H1 (cell line): ENCODE measurements around the gene SORBS1. TPM values are rescaled to one million over a fixed set of nuclear protein-coding genes. Genes with fewer than 3 reads are reported as not detected.

Experiments
- CTCF ChIA-PET: fragments of 300-600 bp; sonication (Branson Sonifier 250); formaldehyde crosslinking; loops from one replicate; lab custom pipeline; 2021; ENCODE audit not compliant: partially characterized antibody; lab: Charles Lee
- POLR2A ChIA-PET: fragments of 300-600 bp; sonication (Branson Sonifier 250); formaldehyde crosslinking; loops from one replicate; lab custom pipeline; 2021; ENCODE audit warnings: inconsistent platforms; ENCODE audit not compliant: partially characterized antibody; lab: Charles Lee
- DNase-seq, 2 experiments: peaks; one replicate each; pipeline versions ENCODE4 v3.0.0 to v3.0.0-alpha.2; 2010 to 2022; ENCODE audit warnings: low spot score in 2 of 2, low read depth in 1 of 2, mixed read lengths in 1 of 2
- FAIRE-seq: peaks from 2 replicates; lab custom pipeline; 2011; peaks lifted over from hg19 to GRCh38; lab: Jason Lieb, UNC
- H2AFZ ChIP-seq: 2 replicates; pipeline ENCODE4 v1.8.1; 2012; ENCODE audit warnings: low read length, inconsistent platforms
- H2AK5ac ChIP-seq: 2 replicates; pipeline ENCODE4 v1.6.1; 2013; ENCODE audit warnings: low read depth, low read length
- H2BK120ac ChIP-seq: replicated peaks from 2 replicates; pipeline ENCODE3; 2013; ENCODE audit warnings: low read depth, low read length, inconsistent platforms
- H2BK12ac ChIP-seq: 2 replicates; pipeline ENCODE4 v1.6.1; 2013; ENCODE audit warnings: low read depth, low read length
- H2BK15ac ChIP-seq: 2 replicates; pipeline ENCODE4 v1.6.1; 2013; ENCODE audit warnings: low read length
- H2BK20ac ChIP-seq: 2 replicates; pipeline ENCODE4 v1.6.1; 2013; ENCODE audit warnings: low read length
- H2BK5ac ChIP-seq: 2 replicates; pipeline ENCODE4 v1.6.1; 2013; ENCODE audit warnings: low read depth, low read length
- H3K14ac ChIP-seq: 2 replicates; pipeline ENCODE4 v1.6.1; 2013; ENCODE audit warnings: inconsistent platforms; ENCODE audit not compliant: insufficient read length
- H3K18ac ChIP-seq: 2 replicates; pipeline ENCODE4 v1.6.1; 2013; ENCODE audit warnings: low read length; ENCODE audit errors: extremely low read depth
- H3K23ac ChIP-seq: 2 replicates; pipeline ENCODE4 v1.6.1; 2013; ENCODE audit warnings: inconsistent platforms; ENCODE audit not compliant: insufficient read length
- H3K23me2 ChIP-seq: 2 replicates; pipeline ENCODE4 v1.6.1; 2013; ENCODE audit warnings: low read depth, low read length
- H3K27ac ChIP-seq: 2 replicates; pipeline ENCODE4 v1.6.1; 2011; ENCODE audit warnings: low read depth, low read length, inconsistent platforms
- H3K27me3 ChIP-seq, 4 experiments: replicated peaks in 1 of 4; 1 replicate in 1 of 4; 2 replicates in 3 of 4; pipeline versions ENCODE4 v1.6.1 to v1.8.1; 2011 to 2013; ENCODE audit warnings: low read length in 3 of 4, mild to moderate bottlenecking in 3 of 4, inconsistent platforms in 2 of 4, mixed read lengths in 2 of 4, moderate library complexity in 1 of 4; ENCODE audit not compliant: control insufficient read depth in 3 of 4, insufficient read depth in 3 of 4; ENCODE audit errors: extremely low read depth in 1 of 4
- H3K36me3 ChIP-seq, 4 experiments: 2 replicates each; pipeline versions ENCODE4 v1.6.1 to v1.8.1; 2011 to 2013; ENCODE audit warnings: mild to moderate bottlenecking in 4 of 4, low read length in 3 of 4, moderate library complexity in 2 of 4, control low read depth in 1 of 4, inconsistent platforms in 1 of 4; ENCODE audit not compliant: insufficient read depth in 4 of 4, control insufficient read depth in 2 of 4
- H3K4ac ChIP-seq: replicated peaks from 2 replicates; pipeline ENCODE3; 2013; ENCODE audit warnings: low read length, low read depth, mixed read lengths, inconsistent platforms; ENCODE audit not compliant: insufficient read length
- H3K4me1 ChIP-seq, 4 experiments: replicated peaks in 1 of 4; 1 replicate in 1 of 4; 2 replicates in 3 of 4; pipeline versions ENCODE4 v1.6.1 to v1.8.1; 2011 to 2013; ENCODE audit warnings: low read length in 3 of 4, inconsistent platforms in 2 of 4, mixed read lengths in 1 of 4; ENCODE audit not compliant: insufficient read depth in 4 of 4, control insufficient read depth in 3 of 4
- H3K4me2 ChIP-seq, 2 experiments: 2 replicates each; pipeline versions ENCODE4 v1.6.1 to v1.8.1; 2011 to 2013; ENCODE audit warnings: low read depth in 2 of 2, low read length in 2 of 2, control low read depth in 1 of 2, inconsistent platforms in 1 of 2, mild to moderate bottlenecking in 1 of 2; ENCODE audit not compliant: insufficient read depth in 1 of 2
- H3K4me3 ChIP-seq, 4 experiments: fragments of 200-600, 300-600 bp in 1 of 4; sonication (generic), shearing (Covaris generic), sonication (Bioruptor Twin) in 1 of 4; 2 replicates each; pipeline versions ENCODE4 v1.5.1 to v1.8.1; 2011 to 2016; ENCODE audit warnings: low read length in 4 of 4, low read depth in 3 of 4, control low read depth in 2 of 4, inconsistent platforms in 2 of 4, mild to moderate bottlenecking in 2 of 4, mixed read lengths in 1 of 4, moderate library complexity in 1 of 4; ENCODE audit not compliant: insufficient read depth in 2 of 4; ENCODE audit errors: extremely low read depth in 1 of 4
- H3K56ac ChIP-seq: replicated peaks from 2 replicates; pipeline ENCODE3; 2013; ENCODE audit warnings: low read depth, mild to moderate bottlenecking, mixed read lengths, low read length, inconsistent platforms; ENCODE audit not compliant: insufficient read length
- H3K79me1 ChIP-seq: 2 replicates; pipeline ENCODE4 v1.6.1; 2013; ENCODE audit warnings: low read depth, low read length, control low read depth
- H3K79me2 ChIP-seq, 2 experiments: 2 replicates each; pipeline versions ENCODE4 v1.6.1 to v1.8.1; 2012 to 2013; ENCODE audit warnings: low read length in 2 of 2, mild to moderate bottlenecking in 2 of 2, inconsistent platforms in 1 of 2; ENCODE audit not compliant: insufficient read depth in 2 of 2, control insufficient read depth in 1 of 2
- H3K9ac ChIP-seq, 4 experiments: replicated peaks in 1 of 4; 1 replicate in 1 of 4; 2 replicates in 3 of 4; pipeline versions ENCODE4 v1.6.1 to v1.8.1; 2011 to 2013; ENCODE audit warnings: low read depth in 3 of 4, low read length in 3 of 4, control low read depth in 2 of 4, mild to moderate bottlenecking in 2 of 4, moderate library complexity in 2 of 4, inconsistent platforms in 1 of 4; ENCODE audit errors: extremely low read depth in 1 of 4
- H3K9me3 ChIP-seq, 2 experiments: 2 replicates each; pipeline versions ENCODE4 v1.6.1 to v1.8.1; 2012 to 2013; ENCODE audit warnings: mild to moderate bottlenecking in 2 of 2, moderate library complexity in 2 of 2, control low read depth in 1 of 2, inconsistent platforms in 1 of 2, low read depth in 1 of 2, low read length in 1 of 2, mixed read lengths in 1 of 2; ENCODE audit not compliant: insufficient read depth in 2 of 2
- H4K20me1 ChIP-seq, 2 experiments: replicated peaks in 1 of 2; 2 replicates each; pipeline versions ENCODE3 to v1.8.1; 2011 to 2013; ENCODE audit warnings: inconsistent platforms in 2 of 2, low read length in 2 of 2, mild to moderate bottlenecking in 1 of 2; ENCODE audit not compliant: insufficient read depth in 2 of 2, control insufficient read depth in 1 of 2
- H4K5ac ChIP-seq: 2 replicates; pipeline ENCODE4 v1.6.1; 2013; ENCODE audit warnings: low read length, low read depth, mixed read lengths, inconsistent platforms; ENCODE audit not compliant: insufficient read length
- H4K8ac ChIP-seq: 2 replicates; pipeline ENCODE4 v1.8.0; 2013; ENCODE audit warnings: mild to moderate bottlenecking, moderate library complexity, low read length, inconsistent platforms; ENCODE audit not compliant: insufficient read depth; ENCODE audit errors: extremely low read depth
- H4K91ac ChIP-seq: replicated peaks from 2 replicates; pipeline ENCODE3; 2013; ENCODE audit warnings: low read length, mixed read lengths, inconsistent platforms; ENCODE audit not compliant: insufficient read length
- BACH1 ChIP-seq: IDR thresholded peaks from 2 replicates; pipeline ENCODE4 v1.6.1; 2012; ENCODE audit warnings: low read length, improper control_type of control experiment
- BRCA1 ChIP-seq: IDR thresholded peaks from 2 replicates; pipeline ENCODE4 v1.6.1; 2012; ENCODE audit warnings: low read depth, low read length, improper control_type of control experiment
- CBX8 ChIP-seq: fragments of 300-800, 300-1000 bp; sonication (generic); IDR thresholded peaks from 2 replicates; pipeline ENCODE4 v1.7.1; 2016; ENCODE audit warnings: low read depth, low read length, borderline replicate concordance
- CREB1 ChIP-seq: IDR thresholded peaks from 2 replicates; pipeline ENCODE4 v1.6.1; 2012; ENCODE audit warnings: inconsistent platforms
- GABPA ChIP-seq: IDR thresholded peaks from 2 replicates; pipeline ENCODE4 v1.6.1; 2011; ENCODE audit warnings: mild to moderate bottlenecking, low read length, moderate library complexity, borderline replicate concordance; ENCODE audit not compliant: insufficient read depth
- HDAC6 ChIP-seq: IDR thresholded peaks from one replicate; pipeline ENCODE4 v1.7.1; 2012; ENCODE audit warnings: low read depth, mild to moderate bottlenecking, inconsistent platforms, low read length, moderate library complexity
- JUND ChIP-seq: IDR thresholded peaks from 2 replicates; pipeline ENCODE4 v1.6.1; 2011; ENCODE audit warnings: mild to moderate bottlenecking, improper control_type of control experiment, low read length
- KDM1A ChIP-seq: fragments of 200-600, 300-600 bp; sonication (generic); IDR thresholded peaks from 2 replicates; pipeline ENCODE4 v1.7.1; 2016; ENCODE audit warnings: mild to moderate bottlenecking, low read length, borderline replicate concordance
- KDM4A ChIP-seq: IDR thresholded peaks from one replicate; pipeline ENCODE4 v1.7.1; 2012; ENCODE audit warnings: low read depth, mild to moderate bottlenecking, moderate library complexity, low read length, inconsistent platforms; ENCODE audit not compliant: severe bottlenecking
- MAFK ChIP-seq: IDR thresholded peaks from 2 replicates; pipeline ENCODE4 v1.6.1; 2012; ENCODE audit warnings: low read depth, mild to moderate bottlenecking, improper control_type of control experiment, low read length
- NANOG ChIP-seq: IDR thresholded peaks from 2 replicates; pipeline ENCODE4 v1.6.1; 2011; ENCODE audit warnings: low read length, low read depth, mild to moderate bottlenecking, inconsistent platforms; ENCODE audit not compliant: insufficient read depth, poor library complexity, severe bottlenecking
- RFX5 ChIP-seq: IDR thresholded peaks from 2 replicates; pipeline ENCODE4 v1.6.1; 2011; ENCODE audit warnings: low read depth, low read length, improper control_type of control experiment, borderline replicate concordance
- SP2 ChIP-seq: IDR thresholded peaks from 2 replicates; pipeline ENCODE4 v1.6.1; 2012; ENCODE audit warnings: mild to moderate bottlenecking, low read length, inconsistent platforms
- SP4 ChIP-seq: IDR thresholded peaks from 2 replicates; pipeline ENCODE4 v1.6.1; 2012; ENCODE audit warnings: low read length, inconsistent platforms
- TBP ChIP-seq: IDR thresholded peaks from 2 replicates; pipeline ENCODE4 v1.6.1; 2011; ENCODE audit warnings: low read depth, low read length, improper control_type of control experiment
- WGBS, 2 experiments: shearing (Covaris generic) in 1 of 2; methylation state at CpG; one replicate each; pipeline versions ENCODE4 v1.1.6 to v1.1.7; 2013 to 2015; ENCODE audit warnings: low lambda C conversion rate in 2 of 2, mixed read lengths in 2 of 2, inconsistent platforms in 1 of 2, low coverage in 1 of 2, missing lambda C conversion rate in 1 of 2; ENCODE audit not compliant: insufficient replicate concordance in 2 of 2, insufficient coverage in 1 of 2, insufficient read length in 1 of 2; ENCODE audit errors: extremely low coverage in 1 of 2, missing lambda C conversion rate in 1 of 2; 5-methylcytosine and 5-hydroxymethylcytosine counted together
- polyA plus RNA-seq, 7 experiments: library from polyadenylated mRNA; depleted of rRNA in 3 of 7; stranded (reverse) in 5 of 7; unstranded in 2 of 7; fragments of >200 nt in 5 of 7; fragments of 200-250 nt in 2 of 7; gene quantifications; 1 replicate in 5 of 7; 2 replicates in 1 of 7; 4 replicates in 1 of 7; pipeline versions ENCODE4 v1.2.1 to v1.2.3, GENCODE V29; 2011 to 2013; ENCODE audit warnings: missing spikeins in 2 of 7, mixed read lengths in 2 of 7
- total RNA-seq: library from RNA; stranded (reverse); fragmentation: NEBNext Ultra II Directional; extraction: Animal tissue kit (Norgen Biotek cat#: 25700); gene quantifications from 2 replicates; pipeline ENCODE4 v1.2.1, GENCODE V29; 2021

SORBS1 gene
- total and polyA plus RNA-seq, 2 of the 8 experiments (the other 6 are each of a cell fraction or from before 2014, with no cell fraction given): 16.0 to 35.0 TPM

DNA sequence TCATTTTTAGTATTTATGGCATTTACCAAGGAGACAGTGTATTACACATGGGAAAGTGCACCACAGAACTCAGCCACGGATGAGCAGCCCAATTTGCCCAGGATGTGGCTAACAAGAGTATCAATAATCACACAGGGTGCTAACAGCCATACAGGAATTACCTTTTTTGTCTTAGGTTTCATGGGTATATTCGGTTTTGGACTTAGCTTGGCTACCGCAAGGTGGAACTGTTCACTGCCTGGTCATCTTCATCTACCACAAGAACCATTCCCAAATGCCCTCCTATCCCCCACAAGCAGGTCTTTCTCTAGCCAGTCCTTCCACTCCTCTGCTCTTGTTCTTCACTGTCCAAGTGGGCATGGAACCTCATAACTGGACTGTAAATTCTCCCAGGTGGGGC is 276.4 kb downstream of the SORBS1 start:
- peaks cover 3% of the 10 kb centered on the region; the same call in 1 of the 2 replicates for H3K23me2 ChIP-seq
- no peak overlapping the region for H4K91ac ChIP-seq
- H2BK120ac ChIP-seq: no peak overlapping the region
- no peak overlapping the region for H4K5ac ChIP-seq
- no peak overlapping the region for H4K8ac ChIP-seq
- H3K36me3 ChIP-seq: peaks cover 0 to 3% (median 0%) of the 10 kb centered on the region in 4 experiments; a peak in 1 of 8 replicates
- H2BK5ac ChIP-seq: no peak overlapping the region
- peaks cover 2 to 9% of the 10 kb centered on the region in 2 experiments for H4K20me1 ChIP-seq
- 94% methylated on average over 3 of the region's 3 CpGs; no CpG with 5 or more reads in 1 of the 2 experiments for WGBS, 2 experiments
- H2AFZ ChIP-seq: no peak overlapping the region
- POLR2A ChIA-PET: no interaction called here
- no peak overlapping the region for H3K18ac ChIP-seq
- peaks cover 23% of the 10 kb centered on the region for H3K79me1 ChIP-seq
- H3K27ac ChIP-seq: no peak overlapping the region
- no peak overlapping the region for H2BK12ac ChIP-seq
- CTCF ChIA-PET: interaction anchor here (0.7 to 2.0 kb wide), 3 partner anchors 39 to 101 kb away, joined by 3 to 14 read pairs (median 3); no protein-coding TSS in a partner anchor
- DNase-seq: no peak
- no peak overlapping the region for H3K56ac ChIP-seq
- H2BK15ac ChIP-seq: no peak overlapping the region
- no peaks in the 10 kb centered on the region for H3K27me3 ChIP-seq
- no peak overlapping the region for H2BK20ac ChIP-seq
- FAIRE-seq: no peak
- H3K23ac ChIP-seq: no peak overlapping the region
- H3K9ac ChIP-seq: no peak overlapping the region; a peak in 1 of 7 replicates
- H3K4me3 ChIP-seq: no peak overlapping the region
- no peak overlapping the region for H3K4ac ChIP-seq
- no peak overlapping the region for H3K4me2 ChIP-seq
- no peak overlapping the region for H3K14ac ChIP-seq
- H3K4me1 ChIP-seq: peaks cover 5 to 18% (median 9%) of the 10 kb centered on the region in 4 experiments; a peak in 6 of 7 replicates
- H3K9me3 ChIP-seq: no peaks in the 10 kb centered on the region
- H3K79me2 ChIP-seq: peaks cover 47 to 96% of the 10 kb centered on the region in 2 experiments
- H2AK5ac ChIP-seq: no peak overlapping the region
- no peak for TF ChIP-seq TBP
- TF ChIP-seq KDM1A: no peak
- no peak for TF ChIP-seq GABPA
- no peak for TF ChIP-seq HDAC6
- no peak for TF ChIP-seq MAFK
- no peak for TF ChIP-seq SP2
- no peak for TF ChIP-seq JUND
- no peak for TF ChIP-seq CREB1
- no peak for TF ChIP-seq RFX5
- no peak for TF ChIP-seq BACH1
- TF ChIP-seq CBX8: no peak
- no peak for TF ChIP-seq BRCA1
- TF ChIP-seq KDM4A: no peak
- no peak for TF ChIP-seq NANOG
- no peak for TF ChIP-seq SP4
